BJ (cell line): ENCODE results near the gene NFKB2. TPM values are rescaled to one million over a fixed set of nuclear protein-coding genes. Genes with fewer than 3 reads are reported as not detected.

Source experiments
- CTCF ChIA-PET: fragments of 350-600 bp; formaldehyde crosslinking; extraction: SDS; loops from one replicate; lab custom pipeline; 2021; ENCODE audit warnings: antibody characterized with exemption, inconsistent platforms; lab: Yijun Ruan, JAX
- POLR2A ChIA-PET: fragments of 300-600 bp; sonication (Branson Sonifier 250); formaldehyde crosslinking; extraction: SDS; loops from one replicate; lab custom pipeline; 2021; ENCODE audit warnings: antibody characterized with exemption; lab: Charles Lee
- DNase-seq: peaks from one replicate; pipeline ENCODE4 v3.0.0-alpha.2; 2011; ENCODE audit warnings: low read depth
- H3K27me3 ChIP-seq: 2 replicates; pipeline ENCODE4 v1.6.0; 2011; ENCODE audit warnings: low read length; ENCODE audit not compliant: control insufficient read depth, insufficient read depth
- H3K36me3 ChIP-seq: 2 replicates; pipeline ENCODE4 v1.5.1; 2011; ENCODE audit warnings: low read length; ENCODE audit not compliant: control insufficient read depth, insufficient read depth
- H3K4me3 ChIP-seq: 2 replicates; pipeline ENCODE4 v1.5.1; 2011; ENCODE audit warnings: low read depth, mild to moderate bottlenecking, control low read depth, low read length
- CTCF ChIP-seq: IDR thresholded peaks from 2 replicates; pipeline ENCODE4 v1.5.1; 2011; ENCODE audit warnings: low read depth, mild to moderate bottlenecking, control low read depth, inconsistent platforms, low read length, moderate library complexity; ENCODE audit not compliant: insufficient read depth
- polyA plus RNA-seq: library from polyadenylated mRNA; depleted of rRNA; stranded (reverse); fragments of >200 nt; gene quantifications from 2 replicates; pipeline ENCODE4 v1.2.3, GENCODE V29; 2011

The NFKB2 gene
- polyA plus RNA-seq, 1 experiment: 31.3 TPM

GRCh38 chr10:102400598-102401341, 5.3 kb downstream of the NFKB2 start:
- H3K36me3 ChIP-seq: peaks cover 24% of the 10 kb centered on the region
- no peaks in the 10 kb centered on the region for H3K27me3 ChIP-seq
- ChIA-PET CTCF (interaction anchor here (0.6 to 15.2 kb wide), 14 partner anchors 11 to 266 kb away, joined by 3 to 222 read pairs (median 6); partner anchors contain the start of genes CUEDC2, FBXL15 and PITX3), POLR2A (no interaction called here)
- DNase-seq: no peak
- no peak for TF ChIP-seq CTCF
- H3K4me3 ChIP-seq: no peak overlapping the region

GRCh38 chr10:102401342-102401654, 5.8 kb downstream of the NFKB2 start:
- peaks cover 24% of the 10 kb centered on the region for H3K36me3 ChIP-seq
- no peak for DNase-seq
- TF ChIP-seq CTCF: no peak
- POLR2A ChIA-PET: no interaction called here
- CTCF ChIA-PET: interaction anchor here (0.6 to 15.2 kb wide), 9 partner anchors 10 to 267 kb away, joined by 3 to 222 read pairs (median 3); partner anchors contain the start of gene FBXL15
- no peaks in the 10 kb centered on the region for H3K27me3 ChIP-seq
- no peak overlapping the region for H3K4me3 ChIP-seq

GRCh38 chr10:102401735-102402511, 6.4 kb downstream of the NFKB2 start:
- H3K4me3 ChIP-seq: no peak overlapping the region
- POLR2A ChIA-PET: interaction anchor here (0.6 kb wide), 1 partner anchor 289 kb away, joined by 23 read pairs; no protein-coding TSS in a partner anchor
- no peaks in the 10 kb centered on the region; the same call in 1 of the 2 replicates for H3K27me3 ChIP-seq
- H3K36me3 ChIP-seq: peaks cover 22% of the 10 kb centered on the region
- no peak for TF ChIP-seq CTCF
- CTCF ChIA-PET: interaction anchor here (0.8 to 15.2 kb wide), 10 partner anchors 8 to 232 kb away, joined by 3 to 222 read pairs (median 3); partner anchors contain the start of gene FBXL15
- no peak for DNase-seq

GRCh38 chr10:102402512-102402896, 7.0 kb downstream of the NFKB2 start:
- Histone ChIP-seq H3K27me3 (peaks cover 1% of the 10 kb centered on the region; the same call in 1 of the 2 replicates), H3K36me3 (peaks cover 20% of the 10 kb centered on the region), H3K4me3 (no peak overlapping the region)
- no peak for TF ChIP-seq CTCF
- no peak for DNase-seq
- ChIA-PET POLR2A (interaction anchor here (0.6 kb wide), 1 partner anchor 289 kb away, joined by 23 read pairs; no protein-coding TSS in a partner anchor), CTCF (interaction anchor here (0.8 to 15.2 kb wide), 12 partner anchors 9 to 236 kb away, joined by 3 to 222 read pairs (median 4); partner anchors contain the start of gene FBXL15)

GRCh38 chr10:102403115-102403514, 7.6 kb downstream of the NFKB2 start:
- H3K27me3 ChIP-seq: peaks cover 6% of the 10 kb centered on the region
- CTCF ChIA-PET: interaction anchor here (0.7 to 15.2 kb wide), 22 partner anchors 9 to 287 kb away, joined by 3 to 222 read pairs (median 5); partner anchors contain the start of gene FBXL15
- DNase-seq: no peak
- H3K4me3 ChIP-seq: no peak overlapping the region
- H3K36me3 ChIP-seq: peaks cover 17% of the 10 kb centered on the region
- no peak for TF ChIP-seq CTCF
- POLR2A ChIA-PET: no interaction called here
